Keratinocyte (primary cell): Measurements from ENCODE around the gene SETBP1.

Experiments used
- EZH2 ChIP-seq: IDR thresholded peaks from one replicate; pipeline ENCODE4 v1.6.1; 2012; ENCODE audit warnings: inconsistent platforms, mild to moderate bottlenecking, low read length, moderate library complexity
- TF ChIP-seq, protein P1 (sequence below), 3 experiments: IDR thresholded peaks in 1 of 3; conservative IDR thresholded peaks in 1 of 3; optimal IDR thresholded peaks in 1 of 3; 2 replicates in 2 of 3; 3 replicates in 1 of 3; pipeline versions ENCODE3 to v1.5.1; 2011; ENCODE audit warnings: low read length in 3 of 3, mild to moderate bottlenecking in 3 of 3, moderate library complexity in 2 of 3, control low read depth in 1 of 3, inconsistent platforms in 1 of 3; ENCODE audit not compliant: insufficient read depth in 2 of 3; ENCODE audit errors: extremely low read depth in 1 of 3

GRCh38 chr18:44777457-44778192, 96.9 kb downstream of the SETBP1 start:
- TF ChIP-seq, protein P1, sequence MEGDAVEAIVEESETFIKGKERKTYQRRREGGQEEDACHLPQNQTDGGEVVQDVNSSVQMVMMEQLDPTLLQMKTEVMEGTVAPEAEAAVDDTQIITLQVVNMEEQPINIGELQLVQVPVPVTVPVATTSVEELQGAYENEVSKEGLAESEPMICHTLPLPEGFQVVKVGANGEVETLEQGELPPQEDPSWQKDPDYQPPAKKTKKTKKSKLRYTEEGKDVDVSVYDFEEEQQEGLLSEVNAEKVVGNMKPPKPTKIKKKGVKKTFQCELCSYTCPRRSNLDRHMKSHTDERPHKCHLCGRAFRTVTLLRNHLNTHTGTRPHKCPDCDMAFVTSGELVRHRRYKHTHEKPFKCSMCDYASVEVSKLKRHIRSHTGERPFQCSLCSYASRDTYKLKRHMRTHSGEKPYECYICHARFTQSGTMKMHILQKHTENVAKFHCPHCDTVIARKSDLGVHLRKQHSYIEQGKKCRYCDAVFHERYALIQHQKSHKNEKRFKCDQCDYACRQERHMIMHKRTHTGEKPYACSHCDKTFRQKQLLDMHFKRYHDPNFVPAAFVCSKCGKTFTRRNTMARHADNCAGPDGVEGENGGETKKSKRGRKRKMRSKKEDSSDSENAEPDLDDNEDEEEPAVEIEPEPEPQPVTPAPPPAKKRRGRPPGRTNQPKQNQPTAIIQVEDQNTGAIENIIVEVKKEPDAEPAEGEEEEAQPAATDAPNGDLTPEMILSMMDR (optimal IDR thresholded peaks at IDR 0.05 in 1 of 3, IDR thresholded peaks at IDR 0.05 in 1 of 3, conservative IDR thresholded peaks at IDR 0.05 in 1 of 3; ENCODE audit: extremely low read depth in 1 of 3, insufficient read depth in 2 of 3, low read length in 3 of 3) = no peak
- TF ChIP-seq EZH2 = no peak
